ENCODE results near the gene NAA40.

- TF ChIP-seq CTCF (tag by site-specific recombination; IDR thresholded peaks at IDR 0.05) = no peak
- no peak for TF ChIP-seq ZBTB8A (tag by site-specific recombination; IDR thresholded peaks at IDR 0.05)
- TF ChIP-seq ZNF366 (tag by site-specific recombination; conservative IDR thresholded peaks at IDR 0.05) = no peak
- no peak for TF ChIP-seq YY1 (tag by site-specific recombination; IDR thresholded peaks at IDR 0.05)
- no peak for TF ChIP-seq ZNF449 (tag by site-specific recombination; IDR thresholded peaks at IDR 0.05)
- TF ChIP-seq EGR2 (tag by site-specific recombination; IDR thresholded peaks at IDR 0.05; ENCODE audit: low read depth) = no peak
- TF ChIP-seq ZNF704 (tag by site-specific recombination; IDR thresholded peaks at IDR 0.05) = no peak
- no peak for TF ChIP-seq PBX3 (CRISPR knock-in tag; IDR thresholded peaks at IDR 0.05)
- no peak for TF ChIP-seq ZNF600 (tag by site-specific recombination; IDR thresholded peaks at IDR 0.05)
- no peak for TF ChIP-seq PRDM6 (tag by site-specific recombination; IDR thresholded peaks at IDR 0.05)
- no peak for TF ChIP-seq ZNF146 (tag by site-specific recombination; IDR thresholded peaks at IDR 0.05)
- no peak for TF ChIP-seq ELK4 (IDR thresholded peaks at IDR 0.05; ENCODE audit: borderline replicate concordance, low read depth, low read length)
- TF ChIP-seq ZNF624 (tag by site-specific recombination; IDR thresholded peaks at IDR 0.05) = no peak
- TF ChIP-seq ZBTB21 (tag by site-specific recombination; IDR thresholded peaks at IDR 0.05) = no peak
Observed at GRCh38 chr11:64006398-64006797, 67.6 kb downstream of the NAA40 start.

Measured in HEK293 (cell line).